Mucosa of rectum (tissue), 2 donors: ENCODE data around the gene ULK4.
"Not testable (repeated sequence)": the region's sequence is repeated elsewhere in the genome, so short reads cannot be mapped to it uniquely, and the experiment has no call there.

Experiments
- H3K27ac ChIP-seq, 2 donors: one replicate each; pipeline ENCODE4 v1.7.0; 2013; ENCODE audit warnings: inconsistent platforms in 2 of 2, low read depth in 2 of 2, low read length in 2 of 2
- H3K27me3 ChIP-seq, 2 donors: one replicate each; pipeline ENCODE4 v1.7.0; 2013; ENCODE audit warnings: low read length in 2 of 2; ENCODE audit not compliant: control insufficient read depth in 2 of 2, insufficient read depth in 2 of 2
- H3K36me3 ChIP-seq, 2 donors: one replicate each; pipeline ENCODE4 v1.7.0; 2013; ENCODE audit warnings: low read length in 2 of 2; ENCODE audit not compliant: control insufficient read depth in 2 of 2, insufficient read depth in 2 of 2
- H3K4me1 ChIP-seq, 2 donors: one replicate each; pipeline ENCODE4 v1.7.0; 2013; ENCODE audit warnings: low read length in 2 of 2, mild to moderate bottlenecking in 1 of 2; ENCODE audit not compliant: control insufficient read depth in 2 of 2, insufficient read depth in 2 of 2
- H3K4me3 ChIP-seq, 2 donors: one replicate each; pipeline ENCODE4 v1.7.0; 2013; ENCODE audit warnings: low read length in 2 of 2
- H3K9ac ChIP-seq, 2 donors: one replicate each; pipeline ENCODE4 v1.7.0; 2013; ENCODE audit warnings: low read length in 2 of 2, low read depth in 1 of 2, mild to moderate bottlenecking in 1 of 2
- H3K9me3 ChIP-seq, 2 donors: one replicate each; pipeline ENCODE4 v1.7.0; 2013; ENCODE audit warnings: low read length in 2 of 2; ENCODE audit not compliant: control insufficient read depth in 2 of 2
- donor health status: healthy.
- donor health status: Normal muscosa, but diverticular disease.

Gene ULK4

DNA sequence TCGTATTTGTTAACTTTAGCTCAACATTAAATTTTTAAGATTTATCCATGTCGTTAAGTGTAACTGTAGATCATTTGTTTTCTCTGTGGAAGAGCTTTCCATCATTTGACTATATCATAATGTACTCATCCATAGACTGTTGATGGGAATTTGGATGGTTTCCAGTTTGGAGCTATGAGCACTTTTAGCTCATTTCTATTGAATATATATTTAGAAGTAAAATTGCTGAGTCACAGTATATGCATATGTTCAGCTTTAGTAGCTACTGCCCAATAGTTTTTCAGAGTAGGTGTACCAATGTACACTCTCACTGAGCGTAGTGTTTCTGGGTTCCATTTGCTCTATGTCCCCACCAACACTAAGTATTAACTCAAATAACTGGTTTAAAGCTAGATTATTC, 263.0 kb downstream of the ULK4 start:
- Histone ChIP-seq H3K27me3 (no peaks in the 10 kb centered on the region), H3K4me1 (no peaks in the 10 kb centered on the region), H3K9me3 (no peaks in the 10 kb centered on the region), H3K36me3 (no peaks in the 10 kb centered on the region), H3K27ac (no peak overlapping the region), H3K9ac (no peak overlapping the region), H3K4me3 (no peak overlapping the region)

DNA sequence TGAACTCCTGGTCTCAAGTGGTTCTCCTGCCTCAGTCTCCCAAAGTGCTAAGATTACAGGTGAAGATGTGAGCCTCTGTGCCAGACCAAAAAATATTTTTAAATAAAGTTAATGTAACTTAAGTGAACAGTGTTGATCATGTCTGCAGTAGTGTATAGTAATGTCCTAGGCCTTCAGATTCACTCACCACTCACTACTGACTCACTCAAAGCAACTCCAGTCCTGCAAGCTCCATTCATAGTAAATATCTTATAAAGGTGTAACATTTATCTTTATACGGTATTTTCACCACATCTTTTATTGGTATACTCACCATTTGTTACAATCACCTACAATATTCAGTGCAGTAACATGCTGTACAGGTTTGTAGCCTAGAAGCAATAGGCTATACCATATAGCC, 264.2 kb downstream of the ULK4 start:
- Histone ChIP-seq H3K9me3 (no peaks in the 10 kb centered on the region), H3K4me1 (no peaks in the 10 kb centered on the region), H3K9ac (no peak overlapping the region), H3K4me3 (no peak overlapping the region), H3K27ac (no peak overlapping the region), H3K27me3 (no peaks in the 10 kb centered on the region), H3K36me3 (no peaks in the 10 kb centered on the region)

DNA sequence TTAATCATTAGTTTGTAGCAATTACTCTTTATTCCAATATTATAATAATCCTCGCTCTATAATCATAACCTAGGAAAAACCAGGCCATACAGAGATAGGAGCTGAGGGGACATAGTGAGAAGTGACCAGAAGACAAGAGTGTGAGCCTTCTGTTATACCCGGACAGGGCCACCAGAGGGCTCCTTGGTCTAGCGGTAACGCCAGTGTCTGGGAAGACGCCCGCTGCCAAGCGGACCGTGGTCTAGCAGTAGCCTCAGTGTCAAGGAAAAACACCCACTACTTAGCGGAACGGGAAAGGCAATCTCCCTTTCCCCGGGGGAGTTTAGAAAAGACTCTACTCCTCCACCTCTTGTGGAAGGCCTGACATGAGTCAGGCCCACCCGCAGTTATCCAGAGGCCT, 266.1 kb downstream of the ULK4 start:
- H3K36me3 ChIP-seq, H3K27ac ChIP-seq: not testable (repeated sequence)

DNA sequence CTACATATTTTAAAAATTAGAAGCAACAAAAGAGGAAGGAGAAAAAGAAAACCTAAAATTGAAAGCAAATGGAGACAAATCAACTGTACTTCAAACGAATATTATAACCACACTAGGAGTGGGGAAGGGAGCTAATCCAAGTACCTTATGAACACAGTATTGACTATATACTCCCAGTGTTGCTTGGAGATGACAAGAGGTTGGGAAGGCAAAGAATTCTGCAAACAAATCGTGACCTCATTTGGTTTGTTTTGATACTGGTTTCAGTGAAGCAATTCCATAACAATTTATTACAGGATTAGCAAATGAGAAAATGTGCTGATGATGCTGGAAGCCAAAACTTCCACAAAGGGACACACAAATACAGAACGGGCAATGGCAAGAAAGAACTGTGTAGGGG, 268.1 kb downstream of the ULK4 start:
- Histone ChIP-seq H3K4me1 (peaks cover 9 to 12% of the 10 kb centered on the region in 2 donors), H3K4me3 (no peak overlapping the region), H3K27ac (no peak overlapping the region), H3K36me3 (no peaks in the 10 kb centered on the region), H3K27me3 (no peaks in the 10 kb centered on the region), H3K9me3 (no peaks in the 10 kb centered on the region), H3K9ac (no peak overlapping the region)

More for the DNA sequence above, 266.1 kb downstream of the ULK4 start:
- not testable (repeated sequence) for H3K9me3 ChIP-seq, H3K4me1 ChIP-seq, H3K4me3 ChIP-seq, H3K9ac ChIP-seq, H3K27me3 ChIP-seq

DNA sequence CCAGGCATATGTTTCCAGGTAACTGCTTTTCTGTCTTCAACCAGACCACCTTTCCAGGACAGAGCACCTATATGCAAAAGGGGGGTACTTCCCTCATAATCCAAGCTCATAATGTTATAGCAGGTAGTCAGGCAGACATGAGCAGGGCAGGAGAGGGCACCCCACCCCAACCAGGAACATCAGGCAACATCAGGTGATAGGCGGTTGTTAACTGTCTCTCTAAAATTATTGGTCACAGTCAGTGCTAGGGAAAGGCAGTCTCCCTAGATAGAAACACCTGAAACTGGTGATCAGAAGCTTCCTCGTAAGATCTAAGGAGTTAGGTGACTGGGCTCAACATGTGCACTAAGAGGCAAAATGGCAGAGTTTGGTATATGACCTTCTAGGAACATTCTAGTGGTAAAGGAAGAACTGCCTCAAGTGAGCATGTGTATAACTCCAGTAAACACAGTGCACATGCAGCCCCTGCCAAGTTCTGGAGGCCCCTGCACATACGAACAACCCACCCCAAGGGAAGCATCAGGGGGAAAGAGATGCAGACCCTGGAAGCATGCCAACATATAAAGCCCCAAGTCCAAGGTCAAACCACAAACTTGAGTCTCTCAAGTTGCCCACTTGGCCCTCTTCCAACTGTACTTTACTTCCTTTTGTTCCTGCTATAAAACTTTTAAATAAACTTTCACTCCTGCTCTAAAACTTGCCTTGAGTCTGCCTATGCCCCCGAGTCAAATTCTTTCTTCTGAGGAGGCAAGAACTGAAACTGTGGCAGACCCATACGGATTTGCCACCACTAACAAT, 270.9 kb downstream of the ULK4 start:
- no peaks in the 10 kb centered on the region for H3K9me3 ChIP-seq
- peak overlapping the region in 1 of 2 donors; percentile 25 for H3K27ac ChIP-seq
- peaks cover 9 to 12% of the 10 kb centered on the region in 2 donors for H3K4me1 ChIP-seq
- no peak overlapping the region for H3K4me3 ChIP-seq
- H3K9ac ChIP-seq, result no peak overlapping the region
- H3K36me3 ChIP-seq, result no peaks in the 10 kb centered on the region
- H3K27me3 ChIP-seq, result no peaks in the 10 kb centered on the region

DNA sequence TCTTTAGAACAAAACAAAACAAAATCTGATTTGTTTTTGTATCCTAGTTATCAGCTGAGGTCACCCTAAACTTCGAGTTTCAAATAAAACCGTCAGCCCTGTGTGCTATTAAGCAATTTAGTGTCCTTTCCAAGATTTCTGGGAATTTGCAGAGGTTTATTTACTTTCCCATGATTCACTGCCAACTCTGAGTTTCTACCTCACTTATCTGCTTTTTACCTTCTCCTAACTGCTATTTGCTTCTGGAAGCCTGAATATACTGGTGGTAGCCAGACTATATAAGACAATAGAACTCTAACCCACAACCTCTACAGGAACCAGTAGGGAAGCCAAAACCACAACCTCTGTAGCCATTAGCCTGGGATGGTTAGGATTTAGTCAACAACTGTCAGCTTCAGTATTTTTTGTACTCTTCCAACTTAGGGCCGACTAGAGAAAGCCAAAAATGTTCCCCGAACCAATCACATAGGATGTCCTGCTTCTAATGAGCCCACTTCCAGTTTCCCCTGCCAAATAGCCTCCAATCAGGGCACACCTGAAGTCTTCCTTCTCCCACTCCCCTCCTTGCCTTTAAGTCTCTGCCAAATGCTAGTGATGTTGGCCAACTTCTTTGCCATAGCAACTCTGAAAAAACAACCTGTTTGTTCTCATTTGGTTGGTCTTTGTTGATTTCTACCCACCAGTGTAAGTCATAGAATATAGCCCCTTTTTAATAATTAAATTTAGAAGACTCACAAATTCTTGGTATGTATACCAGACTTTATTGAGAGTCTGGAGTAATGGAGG, 273.1 kb downstream of the ULK4 start:
- peaks cover 14 to 19% of the 10 kb centered on the region in 2 donors for H3K4me1 ChIP-seq
- H3K27ac ChIP-seq, result no peak overlapping the region
- H3K4me3 ChIP-seq, result no peak overlapping the region
- no peaks in the 10 kb centered on the region for H3K36me3 ChIP-seq
- H3K9ac ChIP-seq, result no peak overlapping the region
- H3K27me3 ChIP-seq, result no peaks in the 10 kb centered on the region
- no peaks in the 10 kb centered on the region for H3K9me3 ChIP-seq

DNA sequence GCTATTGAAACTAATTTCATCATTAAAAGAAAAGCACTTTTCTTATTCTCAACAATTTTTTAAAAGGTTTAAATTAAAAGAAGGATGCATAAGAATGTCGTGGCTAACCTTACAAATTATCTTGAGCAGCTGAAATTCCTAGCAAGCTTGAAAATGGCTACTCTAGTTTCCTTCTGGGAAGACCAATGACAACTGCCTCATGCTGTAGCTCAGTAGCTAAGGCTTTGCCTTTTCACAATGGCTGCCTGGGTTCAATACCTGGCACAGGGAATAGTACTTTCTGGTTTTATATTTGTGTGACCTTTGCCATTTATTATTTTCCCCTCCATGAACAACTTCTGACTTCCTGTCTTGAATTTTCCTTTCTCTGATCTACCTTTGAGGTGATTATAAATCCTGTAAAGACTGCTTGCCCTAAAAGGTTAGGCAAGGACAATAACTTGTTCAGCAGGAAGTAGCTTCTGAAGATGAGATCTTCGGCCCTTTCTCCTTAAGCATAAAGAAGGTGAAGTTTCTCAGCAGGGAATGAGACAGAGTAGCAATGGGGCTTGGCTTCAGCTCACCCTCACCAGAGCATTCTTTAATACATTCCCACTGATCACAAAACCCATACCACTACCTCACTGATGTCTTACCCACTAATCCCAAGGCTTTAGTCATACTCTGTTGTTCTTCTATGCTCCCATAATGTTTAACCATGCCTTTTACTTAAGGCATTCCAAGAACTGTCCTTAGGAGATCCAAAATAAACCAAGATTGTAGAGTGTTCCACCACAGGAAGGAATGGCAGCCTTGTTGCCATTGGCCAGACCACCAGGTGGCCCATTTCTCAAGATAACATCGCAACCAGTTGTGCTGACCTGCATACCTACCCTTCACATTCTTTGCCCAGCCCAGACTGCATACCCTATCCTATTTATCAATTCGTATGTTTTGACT, 276.8 kb downstream of the ULK4 start:
- H3K4me1 ChIP-seq, result peaks cover 10 to 11% of the 10 kb centered on the region in 2 donors
- H3K9me3 ChIP-seq, result no peaks in the 10 kb centered on the region
- peak overlapping the region in 1 of 2 donors; percentile 16 for H3K27ac ChIP-seq
- H3K9ac ChIP-seq, result no peak overlapping the region
- no peaks in the 10 kb centered on the region for H3K36me3 ChIP-seq
- no peak overlapping the region for H3K4me3 ChIP-seq
- H3K27me3 ChIP-seq, result no peaks in the 10 kb centered on the region

DNA sequence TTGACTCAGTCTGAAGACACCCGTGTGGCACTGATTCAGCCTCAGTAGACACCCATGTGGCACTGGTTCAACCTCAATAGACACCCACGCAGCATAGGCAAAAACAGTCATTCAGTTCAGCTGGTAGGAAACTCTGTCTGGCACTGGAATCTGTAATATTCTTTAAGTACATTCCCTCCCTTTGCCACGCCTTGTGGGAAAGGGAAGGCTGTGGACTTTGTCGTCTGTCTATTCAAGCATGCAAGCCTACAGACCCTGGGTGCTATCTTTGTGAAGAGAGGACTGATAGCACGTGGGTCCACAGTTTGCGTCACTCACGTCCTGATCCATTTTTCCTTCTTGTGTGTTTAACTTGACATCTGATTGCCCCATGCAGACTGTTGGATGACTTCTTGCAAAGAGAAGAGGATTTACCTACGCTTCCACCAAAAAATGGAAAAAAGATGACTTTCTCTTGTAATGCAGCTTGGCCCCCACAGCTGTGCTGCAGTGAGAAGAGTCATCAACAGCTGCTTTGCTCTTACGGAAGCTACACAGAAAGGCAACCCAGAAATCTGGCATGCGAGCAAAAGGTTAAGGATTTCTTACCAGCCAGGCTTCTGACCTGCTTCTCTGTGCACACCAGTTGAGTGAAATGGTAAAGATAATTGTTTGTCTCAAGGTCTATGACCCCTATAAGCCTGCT, 278.1 kb downstream of the ULK4 start:
- H3K27ac ChIP-seq, result peak overlapping the region in 1 of 2 donors; percentile 34
- H3K4me3 ChIP-seq, result no peak overlapping the region
- no peak overlapping the region for H3K9ac ChIP-seq
- H3K4me1 ChIP-seq, result peaks cover 10 to 11% of the 10 kb centered on the region in 2 donors
- H3K36me3 ChIP-seq, result no peaks in the 10 kb centered on the region
- no peaks in the 10 kb centered on the region for H3K9me3 ChIP-seq
- H3K27me3 ChIP-seq, result no peaks in the 10 kb centered on the region

DNA sequence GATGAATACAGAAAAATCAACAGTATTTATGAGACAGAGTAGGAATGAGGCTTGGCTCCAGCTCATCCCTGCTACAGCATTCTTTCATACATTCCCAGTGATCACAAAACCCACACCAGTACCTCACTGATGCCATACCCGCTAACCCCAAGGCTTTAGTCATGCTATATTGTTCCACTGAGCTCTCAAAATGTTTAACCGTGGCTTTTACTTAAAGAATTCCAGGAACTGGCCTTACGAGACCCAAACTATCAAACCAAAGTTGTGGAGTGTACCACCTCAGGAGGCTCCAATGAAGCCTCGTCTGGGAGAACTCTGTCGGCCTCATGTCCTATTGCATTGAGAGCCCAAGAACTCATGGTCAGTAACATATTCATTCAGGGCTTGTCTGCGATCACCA, 278.9 kb downstream of the ULK4 start:
- Histone ChIP-seq H3K9ac (no peak overlapping the region), H3K36me3 (no peaks in the 10 kb centered on the region), H3K4me3 (no peak overlapping the region), H3K27me3 (no peaks in the 10 kb centered on the region), H3K4me1 (peaks cover 10 to 11% of the 10 kb centered on the region in 2 donors), H3K27ac (no peak overlapping the region), H3K9me3 (no peaks in the 10 kb centered on the region)
